ENCODE measurements around the gene C4orf51.
"Not testable (repeated sequence)": the region's sequence is repeated elsewhere in the genome, so short reads cannot be mapped to it uniquely, and the experiment has no call there.

C4orf51 gene

DNA sequence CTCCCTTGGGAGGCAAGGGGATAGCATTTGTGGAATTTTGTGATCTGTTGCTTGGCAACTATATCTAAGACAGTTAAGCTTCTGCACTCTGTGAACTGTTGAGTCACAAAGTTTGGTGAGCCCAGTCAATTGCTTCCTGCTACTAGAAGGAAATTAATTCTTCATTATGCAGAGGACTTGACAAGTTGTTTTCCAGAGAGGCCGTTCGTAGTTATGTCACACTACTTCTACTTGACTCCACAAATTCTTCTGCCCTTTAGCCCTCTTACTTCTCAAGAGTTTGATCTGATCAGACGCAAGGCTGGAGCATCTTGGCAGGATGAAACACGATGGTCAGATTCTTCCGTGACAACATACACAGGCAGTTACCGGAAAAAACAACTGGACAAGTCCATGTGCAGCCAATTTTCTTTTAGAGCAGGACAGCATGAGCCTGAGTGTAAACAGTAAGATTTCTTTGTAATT is at the start of gene C4orf51:
TSS of gene C4orf51 (plus strand) at position 156 of the 465 bp plus-strand sequence. CDS start at position 214, 58 bp downstream.
- TF ChIP-seq, protein P1, sequence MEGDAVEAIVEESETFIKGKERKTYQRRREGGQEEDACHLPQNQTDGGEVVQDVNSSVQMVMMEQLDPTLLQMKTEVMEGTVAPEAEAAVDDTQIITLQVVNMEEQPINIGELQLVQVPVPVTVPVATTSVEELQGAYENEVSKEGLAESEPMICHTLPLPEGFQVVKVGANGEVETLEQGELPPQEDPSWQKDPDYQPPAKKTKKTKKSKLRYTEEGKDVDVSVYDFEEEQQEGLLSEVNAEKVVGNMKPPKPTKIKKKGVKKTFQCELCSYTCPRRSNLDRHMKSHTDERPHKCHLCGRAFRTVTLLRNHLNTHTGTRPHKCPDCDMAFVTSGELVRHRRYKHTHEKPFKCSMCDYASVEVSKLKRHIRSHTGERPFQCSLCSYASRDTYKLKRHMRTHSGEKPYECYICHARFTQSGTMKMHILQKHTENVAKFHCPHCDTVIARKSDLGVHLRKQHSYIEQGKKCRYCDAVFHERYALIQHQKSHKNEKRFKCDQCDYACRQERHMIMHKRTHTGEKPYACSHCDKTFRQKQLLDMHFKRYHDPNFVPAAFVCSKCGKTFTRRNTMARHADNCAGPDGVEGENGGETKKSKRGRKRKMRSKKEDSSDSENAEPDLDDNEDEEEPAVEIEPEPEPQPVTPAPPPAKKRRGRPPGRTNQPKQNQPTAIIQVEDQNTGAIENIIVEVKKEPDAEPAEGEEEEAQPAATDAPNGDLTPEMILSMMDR (IDR thresholded peaks at IDR 0.05; ENCODE audit: low read depth, low read length, missing control alignments) = no peak
- no peak for DNase-seq (ENCODE audit: low read depth)
- no peak within 1 kb of the TSS for H3K4me3 ChIP-seq (ENCODE audit: low read depth, low read length)

DNA sequence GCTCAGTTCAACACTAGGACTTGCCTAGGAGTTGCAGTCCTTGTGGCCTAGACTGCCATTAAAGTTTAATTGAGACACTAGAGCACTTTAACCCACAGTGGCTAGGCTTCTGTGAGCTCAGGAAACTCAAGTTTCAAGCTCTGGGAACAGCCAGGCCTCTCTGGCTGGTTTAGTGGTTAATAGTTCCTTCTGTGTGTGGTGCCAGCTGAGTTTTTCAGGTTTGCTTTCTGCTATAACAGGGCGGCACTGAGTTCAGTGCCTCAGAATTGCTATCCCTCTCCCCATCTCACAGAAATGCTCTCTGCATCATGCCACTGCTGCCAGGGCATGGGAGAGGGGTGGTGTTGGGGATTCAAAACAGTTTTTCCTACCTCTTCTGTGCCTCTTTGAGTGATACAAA is 44.8 kb upstream of the C4orf51 start:
- TF ChIP-seq, protein P1 (IDR thresholded peaks at IDR 0.05; ENCODE audit: low read depth, low read length, missing control alignments) = no peak
- no peak for DNase-seq (ENCODE audit: low read depth)
- H3K4me3 ChIP-seq (ENCODE audit: low read depth, low read length) = no peak overlapping the region

DNA sequence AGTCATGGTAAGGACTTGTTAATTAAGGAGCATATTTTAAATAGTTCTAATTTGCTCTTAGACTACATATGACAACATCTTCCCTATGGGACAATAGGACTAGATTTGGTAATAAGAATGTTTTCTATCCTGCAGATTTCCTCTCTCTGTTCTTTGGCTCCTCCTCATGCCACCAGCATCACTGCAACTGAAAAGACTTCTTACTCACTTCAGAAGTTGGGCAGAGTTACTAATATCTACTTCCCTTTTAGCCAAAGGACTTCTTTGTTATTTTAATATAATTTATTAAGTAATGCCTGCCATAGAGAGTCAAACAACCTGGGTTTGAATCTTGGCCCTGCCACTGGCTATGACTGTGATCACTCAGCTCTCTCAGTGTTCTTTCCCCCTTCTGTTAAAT is 44.3 kb upstream of the C4orf51 start:
- TF ChIP-seq, protein P1 (IDR thresholded peaks at IDR 0.05; ENCODE audit: low read depth, low read length, missing control alignments) = no peak
- H3K4me3 ChIP-seq (ENCODE audit: low read depth, low read length) = no peak overlapping the region
- no peak for DNase-seq (ENCODE audit: low read depth)

DNA sequence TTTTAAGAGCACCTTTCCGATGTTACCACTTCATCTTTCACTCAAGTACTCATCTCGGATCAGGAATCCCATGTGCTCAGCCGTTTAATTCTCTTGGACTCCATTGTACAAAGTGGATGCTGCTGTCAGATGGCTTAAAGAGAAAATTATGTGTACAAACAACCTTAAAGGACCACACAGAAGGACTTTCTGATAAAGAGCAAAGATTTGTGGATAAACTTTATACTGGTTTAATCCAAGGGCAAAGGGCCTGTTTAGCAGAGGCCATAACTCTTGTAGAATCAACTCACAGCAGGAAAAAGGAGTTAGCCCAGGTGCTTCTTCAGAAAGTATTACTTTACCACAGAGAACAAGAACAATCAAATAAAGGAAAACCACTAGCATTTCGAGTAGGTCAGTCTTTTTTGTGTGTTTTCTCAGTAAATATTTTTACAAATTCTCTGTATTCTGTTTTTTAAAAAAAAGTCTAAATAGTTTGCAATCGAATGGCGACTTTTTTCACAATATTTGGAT is 40.7 kb upstream of the C4orf51 start:
- DNase-seq (ENCODE audit: low read depth) = no peak
- H3K4me3 ChIP-seq (ENCODE audit: low read depth, low read length) = no peak overlapping the region
- TF ChIP-seq, protein P1 (IDR thresholded peaks at IDR 0.05; ENCODE audit: low read depth, low read length, missing control alignments) = no peak

DNA sequence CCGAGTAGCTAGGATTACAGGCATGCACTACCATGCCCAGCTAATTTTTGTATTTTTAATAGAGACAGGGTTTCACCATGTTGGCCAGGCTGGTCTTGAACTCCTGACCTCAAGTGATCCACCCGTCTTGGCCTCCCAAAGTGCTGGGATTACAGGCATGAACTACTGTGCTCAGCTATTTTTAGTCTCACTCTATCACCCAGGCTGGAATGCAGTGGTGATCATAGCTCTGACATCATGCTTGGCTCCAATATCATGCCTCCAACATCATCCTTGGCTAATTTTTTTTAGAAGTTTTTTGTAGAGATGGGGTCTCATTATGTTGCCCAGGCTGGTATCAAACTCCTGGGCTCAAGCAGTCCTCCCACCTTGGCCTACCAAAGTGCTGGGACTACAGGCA is 39.7 kb upstream of the C4orf51 start:
- not testable (repeated sequence) for H3K4me3 ChIP-seq (ENCODE audit: low read depth, low read length); DNase-seq (ENCODE audit: low read depth)

DNA sequence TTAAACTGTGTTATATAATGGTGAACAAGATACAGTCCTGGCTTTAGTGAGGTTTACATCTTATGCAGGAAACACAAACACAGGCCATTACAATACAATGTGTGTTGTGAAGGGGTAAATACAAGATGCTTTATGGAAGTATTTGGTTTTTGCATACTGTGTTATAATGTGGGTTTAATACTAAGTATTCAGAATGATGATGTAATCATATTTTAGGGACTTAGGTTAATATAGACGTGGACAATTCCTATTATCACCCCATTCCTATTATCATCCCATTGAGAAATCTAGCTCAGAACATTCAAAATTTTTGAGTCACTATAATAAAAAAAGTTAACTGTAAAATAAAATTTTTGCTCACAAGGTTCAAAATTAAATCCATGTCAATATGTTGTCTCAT is 36.7 kb upstream of the C4orf51 start:
- no peak for DNase-seq (ENCODE audit: low read depth)
- TF ChIP-seq, protein P1 (IDR thresholded peaks at IDR 0.05; ENCODE audit: low read depth, low read length, missing control alignments) = no peak
- no peak overlapping the region for H3K4me3 ChIP-seq (ENCODE audit: low read depth, low read length)

DNA sequence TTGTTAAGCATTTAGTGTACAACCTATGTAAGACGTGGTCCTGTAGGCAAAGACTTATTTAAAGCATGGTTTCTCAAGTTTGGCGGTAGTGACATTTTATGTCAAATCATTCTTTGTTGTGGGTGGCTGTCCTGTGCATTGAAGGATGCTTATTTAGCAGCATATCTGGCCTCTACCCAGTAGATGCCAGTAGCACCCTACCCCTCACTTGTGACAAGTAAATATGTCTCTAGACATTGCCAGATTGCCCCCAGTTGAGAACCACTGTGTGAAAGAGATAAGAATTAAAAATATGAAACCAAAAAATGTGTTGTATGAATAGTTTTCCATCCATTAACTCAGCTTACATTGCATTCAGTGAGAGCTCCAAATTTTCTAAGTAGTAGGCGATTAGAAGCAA is 35.2 kb upstream of the C4orf51 start:
- no peak for DNase-seq (ENCODE audit: low read depth)
- H3K4me3 ChIP-seq (ENCODE audit: low read depth, low read length) = no peak overlapping the region
- TF ChIP-seq, protein P1 (IDR thresholded peaks at IDR 0.05; ENCODE audit: low read depth, low read length, missing control alignments) = peak; percentile 4
